Panc1 (cell line): ENCODE measurements around the gene PRKCZ.

Source experiments
- CTCF ChIP-seq: fragments of 450-650 bp; IDR thresholded peaks from 2 replicates; pipeline ENCODE4 v1.5.1; 2017; ENCODE audit warnings: mild to moderate bottlenecking
- POLR2AphosphoS5 ChIP-seq: IDR thresholded peaks from 2 replicates; pipeline ENCODE4 v1.6.1; 2012; ENCODE audit warnings: mild to moderate bottlenecking, low read depth, low read length, moderate library complexity
- REST ChIP-seq, 2 experiments: IDR thresholded peaks; 2 replicates each; pipeline ENCODE4 v1.6.1; 2011 to 2012; ENCODE audit warnings: low read depth in 2 of 2, control low read depth in 1 of 2, low read length in 1 of 2, mild to moderate bottlenecking in 1 of 2, moderate library complexity in 1 of 2; ENCODE audit not compliant: insufficient read depth in 1 of 2
- SIN3A ChIP-seq: IDR thresholded peaks from 2 replicates; pipeline ENCODE4 v1.6.1; 2012; ENCODE audit warnings: low read depth, mild to moderate bottlenecking, low read length, moderate library complexity, borderline replicate concordance; ENCODE audit not compliant: insufficient read depth
- TCF7L2 ChIP-seq: IDR thresholded peaks from 2 replicates; pipeline ENCODE4 v1.6.1; 2011; ENCODE audit warnings: mild to moderate bottlenecking, low read depth, low read length, inconsistent platforms

GRCh38 chr1:2076826-2077225 is 26.6 kb downstream of the PRKCZ start:
- no peak for TF ChIP-seq POLR2AphosphoS5
- no peak for TF ChIP-seq CTCF
- TF ChIP-seq SIN3A: no peak
- no peak for TF ChIP-seq REST (IDR thresholded peaks at IDR 0.05; ENCODE audit: insufficient read depth in 1 of 2, low read depth in 2 of 2, low read length in 1 of 2)
- no peak for TF ChIP-seq TCF7L2
